ENCODE measurements around the gene BRPF1. TPM values are rescaled to one million over a fixed set of nuclear protein-coding genes. Genes with fewer than 3 reads are reported as not detected.

Gene BRPF1
- total and polyA plus RNA-seq, 2 donors (not counting 1 experiment from before 2014, with no cell fraction given): 24.4 to 36.5 TPM

DNA sequence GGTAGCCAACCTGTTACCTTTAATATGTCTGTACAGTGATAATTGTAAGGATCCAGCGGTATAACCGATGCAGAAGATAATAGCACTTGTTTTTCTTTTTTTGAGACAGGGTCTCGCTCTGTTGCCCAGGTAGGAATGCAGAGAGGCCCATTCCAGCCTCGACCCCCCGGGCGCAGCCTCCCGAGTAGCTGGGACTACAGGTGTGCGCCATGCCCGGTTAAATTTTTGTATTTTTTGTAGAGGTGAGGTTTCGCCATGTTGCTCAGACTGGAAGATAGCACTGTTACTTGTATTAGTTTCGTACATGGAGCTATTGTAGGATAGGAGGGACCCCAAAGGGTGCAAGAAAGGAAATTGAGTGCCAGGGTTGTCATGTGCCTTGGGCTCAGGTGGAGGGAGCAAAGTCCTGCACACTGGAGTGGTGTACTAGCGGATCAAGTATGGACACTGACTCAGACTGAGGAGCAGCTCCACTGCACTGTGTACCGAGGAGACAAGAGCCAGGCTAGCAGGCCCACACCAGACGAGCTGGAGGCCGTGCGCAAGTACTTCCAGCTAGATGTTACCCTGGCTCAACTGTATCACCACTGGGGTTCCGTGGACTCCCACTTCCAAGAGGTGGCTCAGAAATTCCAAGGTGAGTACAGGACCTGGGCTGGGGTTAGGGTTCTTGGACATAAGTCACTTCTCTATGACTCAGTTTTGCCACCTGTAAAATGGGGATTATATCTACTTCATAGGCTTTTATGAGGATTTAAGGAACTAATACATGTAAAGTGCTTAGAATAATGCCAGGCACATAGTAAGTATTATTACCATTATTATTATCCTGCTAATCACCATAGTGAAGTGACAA lies 19.2 kb downstream of the BRPF1 start:
- ATAC-seq (ENCODE audit: low read depth): no peak
- H3K4me3 Mint-ChIP-seq: peak overlapping the region; percentile 92
- no peaks in the 10 kb centered on the region for H3K27me3 ChIP-seq (replicated peaks in 1 of 4; ENCODE audit: control extremely low read depth in 1 of 4, control insufficient read depth in 3 of 4, insufficient read depth in 4 of 4, low read length in 3 of 4)
- no peaks in the 10 kb centered on the region for H3K9me3 Mint-ChIP-seq (ENCODE audit: insufficient read depth)
- H3K4me1 ChIP-seq (ENCODE audit: control insufficient read depth in 2 of 2, insufficient read depth in 2 of 2, low read length in 2 of 2): peaks cover 31 to 36% of the 10 kb centered on the region in 2 donors
- no peaks in the 10 kb centered on the region for H3K9me3 ChIP-seq (ENCODE audit: control extremely low read depth in 1 of 3, control insufficient read depth in 2 of 3, insufficient read depth in 1 of 3, low read length in 2 of 3)
- H3K27me3 Mint-ChIP-seq: no peaks in the 10 kb centered on the region
- 45% methylated on average over 17 of the region's 17 CpGs for WGBS (ENCODE audit: insufficient coverage)
- H3K4me3 ChIP-seq (ENCODE audit: control extremely low read depth in 1 of 5, extremely low read depth in 1 of 5, insufficient read depth in 1 of 5, low read depth in 2 of 5, low read length in 4 of 5): peak overlapping the region; percentile 53 to 87 (median 80)
- peak overlapping the region; percentile 91 for H3K4me2 ChIP-seq (replicated peaks; ENCODE audit: low read depth, low read length, poor library complexity, severe bottlenecking)
- H4K20me1 ChIP-seq (ENCODE audit: control insufficient read depth, insufficient read depth, low read length, poor library complexity, severe bottlenecking): peaks cover 7% of the 10 kb centered on the region
- H3K36me3 ChIP-seq (replicated peaks in 1 of 2; ENCODE audit: control extremely low read depth in 1 of 2, control insufficient read depth in 1 of 2, extremely low read depth in 1 of 2, insufficient read depth in 2 of 2, low read length in 1 of 2): peaks cover 6 to 41% of the 10 kb centered on the region in 2 experiments
- no peak for TF ChIP-seq EZH2 (IDR thresholded peaks at IDR 0.05; ENCODE audit: borderline replicate concordance, insufficient read depth, low read depth, low read length, poor library complexity, severe bottlenecking)
- TF ChIP-seq, protein P1, sequence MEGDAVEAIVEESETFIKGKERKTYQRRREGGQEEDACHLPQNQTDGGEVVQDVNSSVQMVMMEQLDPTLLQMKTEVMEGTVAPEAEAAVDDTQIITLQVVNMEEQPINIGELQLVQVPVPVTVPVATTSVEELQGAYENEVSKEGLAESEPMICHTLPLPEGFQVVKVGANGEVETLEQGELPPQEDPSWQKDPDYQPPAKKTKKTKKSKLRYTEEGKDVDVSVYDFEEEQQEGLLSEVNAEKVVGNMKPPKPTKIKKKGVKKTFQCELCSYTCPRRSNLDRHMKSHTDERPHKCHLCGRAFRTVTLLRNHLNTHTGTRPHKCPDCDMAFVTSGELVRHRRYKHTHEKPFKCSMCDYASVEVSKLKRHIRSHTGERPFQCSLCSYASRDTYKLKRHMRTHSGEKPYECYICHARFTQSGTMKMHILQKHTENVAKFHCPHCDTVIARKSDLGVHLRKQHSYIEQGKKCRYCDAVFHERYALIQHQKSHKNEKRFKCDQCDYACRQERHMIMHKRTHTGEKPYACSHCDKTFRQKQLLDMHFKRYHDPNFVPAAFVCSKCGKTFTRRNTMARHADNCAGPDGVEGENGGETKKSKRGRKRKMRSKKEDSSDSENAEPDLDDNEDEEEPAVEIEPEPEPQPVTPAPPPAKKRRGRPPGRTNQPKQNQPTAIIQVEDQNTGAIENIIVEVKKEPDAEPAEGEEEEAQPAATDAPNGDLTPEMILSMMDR (IDR thresholded peaks at IDR 0.05): no peak
- H3K79me2 ChIP-seq (ENCODE audit: control insufficient read depth, insufficient read depth, low read length): peaks cover 21% of the 10 kb centered on the region
- ChIA-PET POLR2A (interaction anchor here (0.8 to 3.3 kb wide), 9 partner anchors 15 to 182 kb away, joined by 3 to 39 read pairs (median 7); partner anchors contain the start of genes ARPC4, BRPF1, CAMK1 and CRELD1), CTCF (interaction anchor here (1.5 to 3.2 kb wide), 5 partner anchors 19 to 58 kb away, joined by 4 to 25 read pairs (median 7); partner anchors contain the start of gene BRPF1)
- intact Hi-C loops (cut with micrococcal nuclease): loop anchor here (1.0 to 10.0 kb wide), 3 partner anchors 30 to 234 kb away; partner anchors contain the start of genes EMC3 and TADA3
- peaks cover 50% of the 10 kb centered on the region for H3K4me1 Mint-ChIP-seq
- peak overlapping the region; percentile 94 for H3K27ac Mint-ChIP-seq
- H2AFZ ChIP-seq (ENCODE audit: insufficient read depth, low read depth, low read length, poor library complexity, severe bottlenecking): peak overlapping the region; percentile 89
- H3K27ac ChIP-seq (ENCODE audit: low read length in 2 of 2): peak overlapping the region; percentile 58 to 64
- peak overlapping the region; percentile 77 for H3K9ac ChIP-seq (ENCODE audit: low read length)
- peak; percentile 33 for DNase-seq
